HTR-8/SVneo (cell line): ENCODE data around the gene MYO5C.
"Not testable (repeated sequence)": the region's sequence is repeated elsewhere in the genome, so short reads cannot be mapped to it uniquely, and the experiment has no call there.

Source experiments
- DNase-seq: peaks from one replicate; pipeline ENCODE4 v3.0.0; 2011; ENCODE audit warnings: low spot score, mixed read lengths; ENCODE audit not compliant: insufficient read length
- FAIRE-seq: peaks from 2 replicates; lab custom pipeline; 2011; peaks lifted over from hg19 to GRCh38; lab: Jason Lieb, UNC

The MYO5C gene

GRCh38 chr15:52309154-52309548, 13.5 kb upstream of the MYO5C start:
- DNase-seq (no peak), FAIRE-seq (no peak)

- FAIRE-seq: no peak
- DNase-seq: no peak
These were observed 13.0 kb upstream of the MYO5C start for GRCh38 chr15:52308446-52309153.

- FAIRE-seq (no peak), DNase-seq (no peak)
These were observed 12.2 kb upstream of the MYO5C start for GRCh38 chr15:52307847-52308246.

- FAIRE-seq (no peak), DNase-seq (no peak)
These were observed 10.7 kb upstream of the MYO5C start for GRCh38 chr15:52306270-52306669.

- no peak for DNase-seq
- FAIRE-seq: no peak
These were observed 7.6 kb upstream of the MYO5C start for GRCh38 chr15:52303093-52303772.

GRCh38 chr15:52301265-52301847, 5.8 kb upstream of the MYO5C start:
- FAIRE-seq: no peak

GRCh38 chr15:52294881-52295420, 653 bp downstream of the MYO5C start:
- DNase-seq (no peak), FAIRE-seq (no peak)

More at GRCh38 chr15:52301265-52301847, 5.8 kb upstream of the MYO5C start:
- DNase-seq: no peak

GRCh38 chr15:52292780-52293392, 2.7 kb downstream of the MYO5C start:
- FAIRE-seq: no peak

GRCh38 chr15:52291204-52291603, 4.4 kb downstream of the MYO5C start:
- no peak for FAIRE-seq

More at GRCh38 chr15:52292780-52293392, 2.7 kb downstream of the MYO5C start:
- no peak for DNase-seq

GRCh38 chr15:52290800-52291199, 4.8 kb downstream of the MYO5C start:
- DNase-seq: no peak
- no peak for FAIRE-seq

More at GRCh38 chr15:52291204-52291603, 4.4 kb downstream of the MYO5C start:
- DNase-seq: no peak

- DNase-seq: no peak
- no peak for FAIRE-seq
These were observed 5.3 kb downstream of the MYO5C start for GRCh38 chr15:52290329-52290728.

- no peak for DNase-seq
- FAIRE-seq: no peak
These were observed 5.9 kb downstream of the MYO5C start for GRCh38 chr15:52289629-52290081.

- DNase-seq (no peak), FAIRE-seq (no peak)
These were observed 6.6 kb downstream of the MYO5C start for GRCh38 chr15:52288986-52289385.

- peak; percentile 69 for FAIRE-seq
These were observed 7.3 kb downstream of the MYO5C start for GRCh38 chr15:52288051-52288942.

GRCh38 chr15:52287114-52287513, 8.5 kb downstream of the MYO5C start:
- FAIRE-seq (no peak), DNase-seq (no peak)

More at GRCh38 chr15:52288051-52288942, 7.3 kb downstream of the MYO5C start:
- peak; percentile 57 for DNase-seq

GRCh38 chr15:52285941-52286340, 9.7 kb downstream of the MYO5C start:
- FAIRE-seq, DNase-seq: not testable (repeated sequence)

- no peak for DNase-seq
- FAIRE-seq: no peak
These were observed 11.4 kb downstream of the MYO5C start for GRCh38 chr15:52284164-52284563.

GRCh38 chr15:52283281-52283680, 12.3 kb downstream of the MYO5C start:
- FAIRE-seq (no peak), DNase-seq (no peak)

- no peak for DNase-seq
- FAIRE-seq: no peak
These were observed 13.2 kb downstream of the MYO5C start for GRCh38 chr15:52282418-52282817.
